Fibroblast of pulmonary artery (primary cell): ENCODE measurements around the gene ITGB4.

Experiments used
- DNase-seq: peaks from one replicate; pipeline ENCODE4 v3.0.0-alpha.2; 2010; ENCODE audit warnings: low read depth
- H3K4me3 ChIP-seq: replicated peaks from 2 replicates; pipeline ENCODE4 v1.5.1; 2011; ENCODE audit warnings: low read depth, mild to moderate bottlenecking, control low read depth, low read length, moderate library complexity
- TF ChIP-seq, protein P1 (sequence below): IDR thresholded peaks from 2 replicates; pipeline ENCODE4 v1.5.1; 2011; ENCODE audit warnings: mild to moderate bottlenecking, control low read depth, low read length, inconsistent platforms; ENCODE audit errors: missing control alignments

Gene ITGB4

GRCh38 chr17:75704963-75705875, 16.0 kb upstream of the ITGB4 start:
- H3K4me3 ChIP-seq, result no peak overlapping the region
- no peak for DNase-seq
- TF ChIP-seq, protein P1, sequence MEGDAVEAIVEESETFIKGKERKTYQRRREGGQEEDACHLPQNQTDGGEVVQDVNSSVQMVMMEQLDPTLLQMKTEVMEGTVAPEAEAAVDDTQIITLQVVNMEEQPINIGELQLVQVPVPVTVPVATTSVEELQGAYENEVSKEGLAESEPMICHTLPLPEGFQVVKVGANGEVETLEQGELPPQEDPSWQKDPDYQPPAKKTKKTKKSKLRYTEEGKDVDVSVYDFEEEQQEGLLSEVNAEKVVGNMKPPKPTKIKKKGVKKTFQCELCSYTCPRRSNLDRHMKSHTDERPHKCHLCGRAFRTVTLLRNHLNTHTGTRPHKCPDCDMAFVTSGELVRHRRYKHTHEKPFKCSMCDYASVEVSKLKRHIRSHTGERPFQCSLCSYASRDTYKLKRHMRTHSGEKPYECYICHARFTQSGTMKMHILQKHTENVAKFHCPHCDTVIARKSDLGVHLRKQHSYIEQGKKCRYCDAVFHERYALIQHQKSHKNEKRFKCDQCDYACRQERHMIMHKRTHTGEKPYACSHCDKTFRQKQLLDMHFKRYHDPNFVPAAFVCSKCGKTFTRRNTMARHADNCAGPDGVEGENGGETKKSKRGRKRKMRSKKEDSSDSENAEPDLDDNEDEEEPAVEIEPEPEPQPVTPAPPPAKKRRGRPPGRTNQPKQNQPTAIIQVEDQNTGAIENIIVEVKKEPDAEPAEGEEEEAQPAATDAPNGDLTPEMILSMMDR, result no peak

- no peak overlapping the region for H3K4me3 ChIP-seq
- TF ChIP-seq, protein P1, result no peak
- DNase-seq, result no peak
Observed at GRCh38 chr17:75706042-75706728, 15.1 kb upstream of the ITGB4 start.

- TF ChIP-seq, protein P1, result no peak
- H3K4me3 ChIP-seq, result no peak overlapping the region
- DNase-seq, result peak; percentile 58
Observed at GRCh38 chr17:75707079-75707571, 14.1 kb upstream of the ITGB4 start.

DNA sequence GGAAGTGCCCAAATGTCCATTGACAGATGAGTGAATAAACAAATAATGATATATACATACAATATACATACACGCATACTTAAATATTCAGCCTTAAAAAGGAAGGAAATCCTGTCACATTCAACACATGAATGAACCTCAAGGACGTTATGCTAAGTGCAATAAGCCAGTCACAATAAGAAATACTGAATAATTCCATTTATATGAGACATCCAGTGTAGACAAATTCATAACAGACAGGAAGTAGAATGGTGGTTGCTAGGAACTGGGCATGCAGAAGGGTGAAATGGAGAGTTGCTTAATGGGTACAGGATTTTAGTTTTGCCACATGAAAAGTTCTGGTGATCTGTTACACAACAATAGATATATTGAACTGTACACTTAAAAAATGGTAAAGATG, 8.8 kb upstream of the ITGB4 start:
- H3K4me3 ChIP-seq, result no peak overlapping the region
- TF ChIP-seq, protein P1, result no peak
- no peak for DNase-seq

- TF ChIP-seq, protein P1, result no peak
Observed at GRCh38 chr17:75719732-75720131, 1.5 kb upstream of the ITGB4 start.

DNA sequence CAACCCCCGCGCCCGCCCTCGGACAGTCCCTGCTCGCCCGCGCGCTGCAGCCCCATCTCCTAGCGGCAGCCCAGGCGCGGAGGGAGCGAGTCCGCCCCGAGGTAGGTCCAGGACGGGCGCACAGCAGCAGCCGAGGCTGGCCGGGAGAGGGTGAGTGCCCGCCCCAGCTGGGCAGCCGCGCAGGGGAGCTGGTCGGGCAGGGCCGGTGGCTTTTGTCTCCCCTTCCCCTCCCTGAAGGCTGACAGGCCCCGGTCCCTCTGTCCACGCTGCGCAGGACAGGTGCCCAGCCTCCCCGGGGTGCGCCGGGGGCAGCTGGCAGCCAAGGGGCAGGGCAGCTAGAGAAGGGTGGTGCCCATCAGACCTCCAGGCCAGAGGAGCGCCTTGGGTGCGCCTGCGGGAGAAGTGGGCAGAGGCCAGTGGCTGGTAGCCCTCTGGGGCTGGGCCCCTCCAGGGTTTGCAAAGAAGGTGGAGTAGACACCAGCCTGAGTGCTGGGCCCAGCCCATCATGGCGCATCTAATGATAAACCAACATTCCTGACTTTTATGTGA, 278 bp downstream of the ITGB4 start:
- no peak overlapping the region for H3K4me3 ChIP-seq
- no peak for DNase-seq
- TF ChIP-seq, protein P1, result no peak

More at GRCh38 chr17:75719732-75720131, 1.5 kb upstream of the ITGB4 start:
- no peak for DNase-seq
- no peak overlapping the region for H3K4me3 ChIP-seq
